Inflammatory macrophage (primary cell): ENCODE data around the gene SUPT3H.
A peak's percentile ranks its signal among the peaks of the same experiment; 100 is the strongest.
"Not testable (repeated sequence)": the region's sequence is repeated elsewhere in the genome, so short reads cannot be mapped to it uniquely, and the experiment has no call there.

Source experiments
- DNase-seq, 2 donors: peaks; one replicate each; pipeline ENCODE4 v3.0.0-alpha.2; 2020 to 2022

Gene SUPT3H

GRCh38 chr6:44942798-44943197, 434.9 kb downstream of the SUPT3H start:
- no peak for DNase-seq

GRCh38 chr6:44942201-44942600, 435.5 kb downstream of the SUPT3H start:
- no peak for DNase-seq

GRCh38 chr6:44940367-44940766, 437.4 kb downstream of the SUPT3H start:
- no peak for DNase-seq

- DNase-seq, result no peak
Observed at GRCh38 chr6:44935693-44936300, 441.9 kb downstream of the SUPT3H start.

GRCh38 chr6:44933108-44933507, 444.6 kb downstream of the SUPT3H start:
- no peak for DNase-seq

- no peak for DNase-seq
Observed at GRCh38 chr6:44932651-44933091, 445.1 kb downstream of the SUPT3H start.

GRCh38 chr6:44931385-44931784, 446.3 kb downstream of the SUPT3H start:
- no peak for DNase-seq

GRCh38 chr6:44926556-44926955, 451.2 kb downstream of the SUPT3H start:
- DNase-seq, result no peak

- peak; percentile 62 to 64 for DNase-seq
Observed at GRCh38 chr6:44925100-44925739, 452.5 kb downstream of the SUPT3H start.

- DNase-seq, result no peak
Observed at GRCh38 chr6:44923444-44923843, 454.3 kb downstream of the SUPT3H start.

GRCh38 chr6:44921798-44922197, 455.9 kb downstream of the SUPT3H start:
- DNase-seq, result no peak

GRCh38 chr6:44920952-44921491, 456.7 kb downstream of the SUPT3H start:
- peak; percentile 40 to 49 for DNase-seq

- DNase-seq, result no peak
Observed at GRCh38 chr6:44918671-44919296, 458.9 kb downstream of the SUPT3H start.

GRCh38 chr6:44917430-44917829, 460.3 kb downstream of the SUPT3H start:
- no peak for DNase-seq

- DNase-seq, result no peak
Observed at GRCh38 chr6:44915111-44915510, 462.6 kb downstream of the SUPT3H start.

- no peak for DNase-seq
Observed at GRCh38 chr6:44914141-44914540, 463.6 kb downstream of the SUPT3H start.

GRCh38 chr6:44906761-44907160, 471.0 kb downstream of the SUPT3H start:
- DNase-seq, result no peak

- not testable (repeated sequence) for DNase-seq
Observed at GRCh38 chr6:44900358-44900757, 477.4 kb downstream of the SUPT3H start.

GRCh38 chr6:44898296-44898930, 479.3 kb downstream of the SUPT3H start:
- DNase-seq, result no peak

GRCh38 chr6:44897316-44897715, 480.4 kb downstream of the SUPT3H start:
- no peak for DNase-seq

GRCh38 chr6:44896701-44897100, 481.0 kb downstream of the SUPT3H start:
- DNase-seq, result no peak

- DNase-seq, result no peak
Observed at GRCh38 chr6:44892579-44892978, 485.2 kb downstream of the SUPT3H start.

GRCh38 chr6:44879071-44879470, 498.7 kb downstream of the SUPT3H start:
- not testable (repeated sequence) for DNase-seq
